Cardiac muscle cell (in vitro differentiated cells and primary cell): ENCODE measurements around the gene FANCF. TPM values are rescaled to one million over a fixed set of nuclear protein-coding genes. Genes with fewer than 3 reads are reported as not detected.

Experiments
- DNase-seq, 2 donors: peaks; one replicate each; pipeline versions ENCODE4 v3.0.0 to v3.0.0-alpha.2; 2010 to 2017; ENCODE audit warnings: low read depth in 1 of 2, low spot score in 1 of 2
- H3K27ac ChIP-seq: fragments of 200-600 bp; sonication (generic); 2 replicates; pipeline ENCODE4 v1.5.1; 2016
- H3K27me3 ChIP-seq: fragments of 200-600 bp; sonication (generic); 2 replicates; pipeline ENCODE4 v1.6.0; 2016; ENCODE audit warnings: control low read depth
- H3K36me3 ChIP-seq: fragments of 200-600 bp; sonication (generic); 2 replicates; pipeline ENCODE4 v1.5.1; 2016; ENCODE audit warnings: control low read depth
- H3K4me1 ChIP-seq: fragments of 200-600 bp; sonication (generic); 2 replicates; pipeline ENCODE4 v1.8.1; 2017; ENCODE audit warnings: low read depth, mild to moderate bottlenecking, mixed run types
- H3K4me3 ChIP-seq: fragments of 200-600 bp; sonication (generic); 2 replicates; pipeline ENCODE4 v1.5.1; 2016; ENCODE audit warnings: mild to moderate bottlenecking
- H3K9me3 ChIP-seq: fragments of 200-600 bp; sonication (generic); 2 replicates; pipeline ENCODE4 v1.5.1; 2017; ENCODE audit warnings: low read depth, mild to moderate bottlenecking, control low read depth
- polyA plus RNA-seq: library from polyadenylated mRNA; unstranded; fragments of >200 nt; fragmentation: Nextera tagmentation; extraction: Ambion mirVana; gene quantifications from 2 replicates; pipeline ENCODE4 v1.2.1, GENCODE V29; 2016
- total RNA-seq: library from RNA; depleted of rRNA; stranded (reverse); fragments of >200 nt; gene quantifications from 2 replicates; pipeline ENCODE4 v1.2.3, GENCODE V29; 2016
- TF ChIP-seq, protein P1 (sequence below): IDR thresholded peaks from 2 replicates; pipeline ENCODE4 v1.5.1; 2012; ENCODE audit warnings: low read depth, mild to moderate bottlenecking, low read length

FANCF gene, protein sequence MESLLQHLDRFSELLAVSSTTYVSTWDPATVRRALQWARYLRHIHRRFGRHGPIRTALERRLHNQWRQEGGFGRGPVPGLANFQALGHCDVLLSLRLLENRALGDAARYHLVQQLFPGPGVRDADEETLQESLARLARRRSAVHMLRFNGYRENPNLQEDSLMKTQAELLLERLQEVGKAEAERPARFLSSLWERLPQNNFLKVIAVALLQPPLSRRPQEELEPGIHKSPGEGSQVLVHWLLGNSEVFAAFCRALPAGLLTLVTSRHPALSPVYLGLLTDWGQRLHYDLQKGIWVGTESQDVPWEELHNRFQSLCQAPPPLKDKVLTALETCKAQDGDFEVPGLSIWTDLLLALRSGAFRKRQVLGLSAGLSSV
- total RNA-seq (16.3 and 21.6 TPM in 2 replicates), polyA plus RNA-seq (14.5 and 23.6 TPM in 2 replicates)

DNA sequence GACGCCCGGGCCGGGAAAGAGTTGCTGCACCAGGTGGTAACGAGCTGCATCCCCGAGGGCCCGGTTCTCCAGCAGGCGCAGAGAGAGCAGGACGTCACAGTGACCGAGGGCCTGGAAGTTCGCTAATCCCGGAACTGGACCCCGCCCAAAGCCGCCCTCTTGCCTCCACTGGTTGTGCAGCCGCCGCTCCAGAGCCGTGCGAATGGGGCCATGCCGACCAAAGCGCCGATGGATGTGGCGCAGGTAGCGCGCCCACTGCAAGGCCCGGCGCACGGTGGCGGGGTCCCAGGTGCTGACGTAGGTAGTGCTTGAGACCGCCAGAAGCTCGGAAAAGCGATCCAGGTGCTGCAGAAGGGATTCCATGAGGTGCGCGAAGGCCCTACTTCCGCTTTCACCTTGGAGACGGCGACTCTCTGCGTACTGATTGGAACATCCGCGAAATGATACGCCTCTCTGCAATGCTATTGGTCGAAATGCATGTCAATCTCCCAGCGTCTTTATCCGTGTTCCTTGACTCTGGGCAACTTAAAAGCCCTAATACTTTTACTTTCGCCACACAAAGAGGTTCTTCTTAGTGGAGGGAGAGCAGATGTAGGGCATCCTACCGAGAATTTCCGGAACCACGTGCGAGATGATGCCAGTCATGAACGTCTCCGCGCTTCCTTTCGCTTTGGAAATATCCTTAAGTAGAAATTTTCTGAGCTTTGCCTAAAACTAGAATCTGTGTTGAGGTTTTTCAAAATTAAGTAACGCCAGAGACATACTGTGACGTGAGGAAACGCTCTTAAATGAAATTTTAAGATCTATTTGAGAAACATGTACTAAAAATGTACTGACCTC is at the start of gene FANCF:
Gene FANCF (minus strand): TSS at position 376 of the 840 bp plus-strand sequence. CDS start 13 bp downstream, at position 363.
- Histone ChIP-seq H3K9me3 (no peaks in the 10 kb centered on the region), H3K4me3 (peak within 1 kb of the TSS; percentile 93), H3K27me3 (no peaks in the 10 kb centered on the region), H3K27ac (peak within 1 kb of the TSS; percentile 84), H3K36me3 (no peaks in the 10 kb centered on the region), H3K4me1 (peaks cover 10% of the 10 kb centered on the region)
- TF ChIP-seq, protein P1, sequence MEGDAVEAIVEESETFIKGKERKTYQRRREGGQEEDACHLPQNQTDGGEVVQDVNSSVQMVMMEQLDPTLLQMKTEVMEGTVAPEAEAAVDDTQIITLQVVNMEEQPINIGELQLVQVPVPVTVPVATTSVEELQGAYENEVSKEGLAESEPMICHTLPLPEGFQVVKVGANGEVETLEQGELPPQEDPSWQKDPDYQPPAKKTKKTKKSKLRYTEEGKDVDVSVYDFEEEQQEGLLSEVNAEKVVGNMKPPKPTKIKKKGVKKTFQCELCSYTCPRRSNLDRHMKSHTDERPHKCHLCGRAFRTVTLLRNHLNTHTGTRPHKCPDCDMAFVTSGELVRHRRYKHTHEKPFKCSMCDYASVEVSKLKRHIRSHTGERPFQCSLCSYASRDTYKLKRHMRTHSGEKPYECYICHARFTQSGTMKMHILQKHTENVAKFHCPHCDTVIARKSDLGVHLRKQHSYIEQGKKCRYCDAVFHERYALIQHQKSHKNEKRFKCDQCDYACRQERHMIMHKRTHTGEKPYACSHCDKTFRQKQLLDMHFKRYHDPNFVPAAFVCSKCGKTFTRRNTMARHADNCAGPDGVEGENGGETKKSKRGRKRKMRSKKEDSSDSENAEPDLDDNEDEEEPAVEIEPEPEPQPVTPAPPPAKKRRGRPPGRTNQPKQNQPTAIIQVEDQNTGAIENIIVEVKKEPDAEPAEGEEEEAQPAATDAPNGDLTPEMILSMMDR: no peak
- peak; percentile 95 to 100 for DNase-seq

DNA sequence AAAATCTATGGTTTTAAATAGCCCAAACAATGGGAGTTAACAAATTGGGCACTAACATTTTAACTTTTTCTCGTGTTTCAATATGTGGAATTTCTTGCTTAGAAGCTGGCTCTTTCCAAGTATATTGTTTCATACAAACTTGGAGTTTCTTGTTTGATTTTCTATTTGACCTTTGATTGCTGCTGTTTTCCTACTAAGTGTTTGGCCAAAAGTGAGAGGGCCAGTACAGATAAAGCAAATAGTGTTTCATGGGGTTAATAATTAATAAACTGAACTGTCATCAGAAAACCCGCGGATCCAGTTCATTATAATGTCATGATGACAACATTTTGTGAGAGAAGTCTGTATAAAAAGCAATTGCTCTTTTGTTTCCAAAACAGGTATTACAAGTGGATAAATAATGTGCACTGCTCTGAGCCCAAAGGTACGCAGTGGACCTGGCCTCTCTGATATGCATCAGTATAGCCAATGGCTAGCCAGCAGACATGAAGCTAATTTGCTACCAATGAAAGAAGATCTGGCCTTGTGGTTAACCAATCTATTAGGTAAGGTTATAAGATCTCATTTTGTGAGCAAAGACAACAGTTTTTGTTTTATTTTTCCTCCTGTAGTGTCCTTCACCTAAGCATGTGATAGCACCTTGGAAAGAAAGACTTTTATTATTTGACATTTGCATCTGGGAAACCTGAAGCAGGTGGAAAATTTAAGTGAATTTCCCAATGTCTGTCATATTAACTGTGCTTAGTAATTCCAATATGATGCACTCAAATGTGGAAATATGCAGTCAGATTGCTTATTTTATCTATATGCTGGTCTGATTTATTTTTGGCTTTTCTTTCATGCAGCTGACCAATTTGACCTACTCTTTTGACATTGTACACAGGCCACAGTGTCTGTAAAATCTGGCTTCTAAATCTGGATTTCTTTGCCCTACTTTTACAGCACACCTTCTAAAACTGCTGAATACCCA is 49.1 kb upstream of the FANCF start:
- Histone ChIP-seq H3K4me1 (no peaks in the 10 kb centered on the region), H3K9me3 (no peaks in the 10 kb centered on the region), H3K27me3 (no peaks in the 10 kb centered on the region), H3K27ac (no peak overlapping the region), H3K36me3 (no peaks in the 10 kb centered on the region), H3K4me3 (no peak overlapping the region)
- no peak for DNase-seq
- TF ChIP-seq, protein P1: no peak

DNA sequence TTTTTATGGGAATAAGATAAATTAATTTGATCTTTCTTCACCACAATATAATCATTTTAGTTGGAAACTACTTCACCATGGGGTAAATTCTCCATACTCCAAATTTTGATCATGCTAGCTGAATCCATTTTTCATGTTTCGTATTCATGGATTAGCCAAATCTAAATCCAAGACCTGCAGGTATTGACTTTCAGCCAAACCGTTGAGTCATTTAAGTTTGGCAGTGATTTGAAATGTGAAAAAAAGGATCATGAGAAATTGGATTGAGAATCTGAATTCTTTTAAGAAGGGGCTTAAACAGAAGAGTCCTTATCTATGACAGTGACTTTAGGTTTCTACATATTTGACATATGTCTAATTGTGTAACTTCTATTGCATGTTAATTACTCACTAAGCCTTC is 46.1 kb upstream of the FANCF start:
- no peaks in the 10 kb centered on the region for H3K36me3 ChIP-seq
- H3K9me3 ChIP-seq: no peaks in the 10 kb centered on the region
- no peak overlapping the region for H3K4me3 ChIP-seq
- peak in 1 of 2 donors; percentile 2 for DNase-seq
- TF ChIP-seq, protein P1: no peak
- no peak overlapping the region for H3K27ac ChIP-seq
- no peaks in the 10 kb centered on the region for H3K4me1 ChIP-seq
- H3K27me3 ChIP-seq: no peaks in the 10 kb centered on the region

DNA sequence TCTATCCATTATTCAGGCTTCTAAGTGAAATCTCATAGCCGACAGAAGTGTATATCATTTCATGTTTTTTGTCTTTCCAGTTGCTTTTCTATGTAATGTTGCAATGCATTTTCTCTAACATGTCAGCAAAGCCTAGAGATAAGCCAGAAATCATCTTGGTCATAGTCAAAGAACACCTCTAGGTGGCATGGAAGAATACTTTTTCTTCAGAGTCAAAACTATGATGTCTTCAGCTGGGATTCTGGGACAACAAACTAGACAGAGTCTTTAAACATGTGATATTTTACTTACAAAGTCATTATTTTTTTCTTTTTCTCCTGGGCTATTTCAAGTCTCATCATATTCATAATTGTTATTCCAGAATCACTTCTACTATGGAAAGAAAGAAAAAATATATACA is 45.2 kb upstream of the FANCF start:
- peak; percentile 9 to 14 for DNase-seq
- Histone ChIP-seq H3K9me3 (no peaks in the 10 kb centered on the region), H3K4me3 (no peak overlapping the region), H3K27ac (no peak overlapping the region), H3K36me3 (no peaks in the 10 kb centered on the region), H3K4me1 (peaks cover 5% of the 10 kb centered on the region), H3K27me3 (no peaks in the 10 kb centered on the region)
- TF ChIP-seq, protein P1: peak; percentile 18

DNA sequence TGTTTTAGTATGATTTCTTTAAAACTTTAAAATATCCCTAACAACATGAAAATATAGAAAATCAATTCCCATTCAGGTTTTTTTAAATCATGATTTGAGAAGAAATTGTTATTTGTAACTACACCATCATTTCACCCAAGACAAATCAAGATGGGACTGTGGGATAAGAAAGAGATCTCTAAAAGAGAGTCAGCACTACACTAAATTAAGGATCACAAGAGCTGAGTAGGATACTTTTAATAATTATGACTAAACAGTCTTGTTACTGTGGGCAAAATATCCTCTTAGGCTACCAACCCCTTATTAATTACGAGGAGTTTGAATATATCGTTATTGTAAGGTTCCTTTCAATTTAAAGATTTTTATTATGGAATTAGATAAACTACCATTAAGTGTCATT is 43.7 kb upstream of the FANCF start:
- no peaks in the 10 kb centered on the region for H3K9me3 ChIP-seq
- no peak overlapping the region for H3K27ac ChIP-seq
- H3K27me3 ChIP-seq: no peaks in the 10 kb centered on the region
- H3K4me3 ChIP-seq: no peak overlapping the region
- TF ChIP-seq, protein P1: no peak
- no peak for DNase-seq
- H3K4me1 ChIP-seq: peaks cover 9% of the 10 kb centered on the region
- H3K36me3 ChIP-seq: no peaks in the 10 kb centered on the region
